ENCODE data around the gene XAF1.

Gene XAF1

GRCh38 chr17:6712058-6712853 lies 43.6 kb upstream of the XAF1 start:
- DNase-seq (ENCODE audit: insufficient read length, low spot score) = no peak
- no peak for FAIRE-seq
- no peak for TF ChIP-seq CTCF (IDR thresholded peaks at IDR 0.05; ENCODE audit: insufficient read depth, missing control alignments)

- no peak for FAIRE-seq
- no peak for DNase-seq (ENCODE audit: insufficient read length, low spot score)
- no peak for TF ChIP-seq CTCF (IDR thresholded peaks at IDR 0.05; ENCODE audit: insufficient read depth, missing control alignments)
Observed at GRCh38 chr17:6712854-6713129, 43.1 kb upstream of the XAF1 start.

- DNase-seq (ENCODE audit: insufficient read length, low spot score) (no peak), FAIRE-seq (no peak)
- no peak for TF ChIP-seq CTCF (IDR thresholded peaks at IDR 0.05; ENCODE audit: insufficient read depth, missing control alignments)
Observed at GRCh38 chr17:6713130-6713917, 42.5 kb upstream of the XAF1 start, which contains the start of gene SLC13A5. TSS of gene SLC13A5 (minus strand) at chr17:6713369. CDS start at chr17:6713333, 36 bp downstream.

GRCh38 chr17:6713918-6714271 lies 42.0 kb upstream of the XAF1 start:
- DNase-seq (ENCODE audit: insufficient read length, low spot score) (no peak), FAIRE-seq (no peak)
- TF ChIP-seq CTCF (IDR thresholded peaks at IDR 0.05; ENCODE audit: insufficient read depth, missing control alignments) = no peak

- no peak for TF ChIP-seq CTCF (IDR thresholded peaks at IDR 0.05; ENCODE audit: insufficient read depth, missing control alignments)
- no peak for FAIRE-seq
- no peak for DNase-seq (ENCODE audit: insufficient read length, low spot score)
Observed at GRCh38 chr17:6714315-6714874, 41.5 kb upstream of the XAF1 start.

GRCh38 chr17:6716736-6717135 lies 39.1 kb upstream of the XAF1 start:
- TF ChIP-seq CTCF (IDR thresholded peaks at IDR 0.05; ENCODE audit: insufficient read depth, missing control alignments) = no peak
- DNase-seq (ENCODE audit: insufficient read length, low spot score) (no peak), FAIRE-seq (no peak)

- FAIRE-seq (no peak), DNase-seq (ENCODE audit: insufficient read length, low spot score) (no peak)
- no peak for TF ChIP-seq CTCF (IDR thresholded peaks at IDR 0.05; ENCODE audit: insufficient read depth, missing control alignments)
Observed at GRCh38 chr17:6721744-6722143, 34.1 kb upstream of the XAF1 start.

Measured in D721Med (cell line).